IMR-90 (cell line): Measurements from ENCODE around the gene DENND2C. TPM values are rescaled to one million over a fixed set of nuclear protein-coding genes. Genes with fewer than 3 reads are reported as not detected.

Experiments used
- ATAC-seq: fragments of 200-7000 bp; cut with Tn5 transposase; 2 replicates; pipeline ENCODE4 v1.9.1; 2020; ENCODE audit warnings: low read depth, mild to moderate bottlenecking, moderate library complexity
- BruUV-seq: library from RNA; stranded (reverse); fragments of 400-500 nt; replicated peaks from 2 replicates; lab custom pipeline; 2021; lab: Mats Ljungman, UMichigan
- CTCF ChIA-PET: fragments of 300-600 bp; formaldehyde crosslinking; extraction: SDS; loops from one replicate; lab custom pipeline; 2021; ENCODE audit warnings: antibody characterized with exemption; lab: Yijun Ruan, JAX
- POLR2A ChIA-PET: fragments of 300-600 bp; sonication (Branson Sonifier 250); formaldehyde crosslinking; loops from one replicate; lab custom pipeline; 2022; ENCODE audit warnings: antibody characterized with exemption; ENCODE audit not compliant: unreplicated experiment; lab: Charles Lee
- DNase-seq: peaks from one replicate; pipeline ENCODE4 v3.0.0; 2013
- H2AFZ ChIP-seq: replicated peaks from 2 replicates; pipeline ENCODE3; 2013; ENCODE audit warnings: low read length, mild to moderate bottlenecking; ENCODE audit not compliant: poor library complexity
- H2AK5ac ChIP-seq: 2 replicates; pipeline ENCODE4 v1.6.1; 2013; ENCODE audit warnings: low read depth, low read length, inconsistent platforms
- H2AK9ac ChIP-seq: replicated peaks from 2 replicates; pipeline ENCODE3; 2013; ENCODE audit warnings: mild to moderate bottlenecking, low read depth, low read length, moderate library complexity; ENCODE audit not compliant: poor library complexity
- H2BK120ac ChIP-seq: 2 replicates; pipeline ENCODE4 v1.6.1; 2013; ENCODE audit warnings: low read depth, low read length, inconsistent platforms
- H2BK15ac ChIP-seq: 3 replicates; pipeline ENCODE4 v1.6.1; 2013; ENCODE audit warnings: low read depth, low read length, inconsistent platforms
- H2BK20ac ChIP-seq: 2 replicates; pipeline ENCODE4 v1.6.1; 2013; ENCODE audit warnings: low read depth, mild to moderate bottlenecking, inconsistent platforms, low read length, moderate library complexity
- H2BK5ac ChIP-seq: 2 replicates; pipeline ENCODE4 v1.6.1; 2013; ENCODE audit warnings: mild to moderate bottlenecking, low read depth, low read length, inconsistent platforms; ENCODE audit not compliant: poor library complexity, severe bottlenecking
- H3K14ac ChIP-seq: replicated peaks from 2 replicates; pipeline ENCODE4 v1.6.1; 2013; ENCODE audit warnings: low read depth, low read length, inconsistent platforms
- H3K18ac ChIP-seq: 2 replicates; pipeline ENCODE4 v1.6.1; 2013; ENCODE audit warnings: low read depth, low read length, control low read depth
- H3K23ac ChIP-seq: 2 replicates; pipeline ENCODE4 v1.6.1; 2013; ENCODE audit warnings: low read depth, low read length, inconsistent platforms
- H3K27ac ChIP-seq: 2 replicates; pipeline ENCODE4 v1.5.1; 2013; ENCODE audit warnings: mild to moderate bottlenecking, control low read depth, low read length; ENCODE audit not compliant: insufficient read depth
- H3K27me3 ChIP-seq: 2 replicates; pipeline ENCODE4 v1.6.1; 2013; ENCODE audit warnings: low read length; ENCODE audit not compliant: control insufficient read depth, insufficient read depth
- H3K36me3 ChIP-seq: 2 replicates; pipeline ENCODE4 v1.6.1; 2013; ENCODE audit warnings: low read length, mixed read lengths; ENCODE audit not compliant: control insufficient read depth, insufficient read depth
- H3K4ac ChIP-seq: 2 replicates; pipeline ENCODE4 v1.6.1; 2013; ENCODE audit warnings: low read depth, low read length, inconsistent platforms
- H3K4me1 ChIP-seq: 2 replicates; pipeline ENCODE4 v1.6.1; 2013; ENCODE audit warnings: low read length, mixed read lengths; ENCODE audit not compliant: control insufficient read depth, insufficient read depth
- H3K4me2 ChIP-seq: 2 replicates; pipeline ENCODE4 v1.6.1; 2013; ENCODE audit warnings: low read depth, mild to moderate bottlenecking, control low read depth, low read length, moderate library complexity
- H3K4me3 ChIP-seq: 2 replicates; pipeline ENCODE4 v1.5.1; 2013; ENCODE audit warnings: low read depth, mild to moderate bottlenecking, control low read depth, low read length, moderate library complexity; ENCODE audit not compliant: insufficient read depth
- H3K56ac ChIP-seq: 2 replicates; pipeline ENCODE4 v1.6.1; 2013; ENCODE audit warnings: low read length, inconsistent platforms; ENCODE audit not compliant: insufficient read depth; ENCODE audit errors: extremely low read depth
- H3K79me1 ChIP-seq, 2 experiments: 2 replicates each; pipeline ENCODE4 v1.6.1; 2013; ENCODE audit warnings: low read length in 2 of 2, inconsistent platforms in 1 of 2, low read depth in 1 of 2
- H3K9ac ChIP-seq: 2 replicates; pipeline ENCODE4 v1.6.1; 2013; ENCODE audit warnings: low read depth, low read length, control low read depth
- H3K9me1 ChIP-seq: 2 replicates; pipeline ENCODE4 v1.6.1; 2013; ENCODE audit warnings: low read length, inconsistent platforms; ENCODE audit not compliant: insufficient read depth
- H3K9me3 ChIP-seq: 2 replicates; pipeline ENCODE4 v1.6.1; 2013; ENCODE audit warnings: low read length; ENCODE audit not compliant: control insufficient read depth, insufficient read depth
- H4K20me1 ChIP-seq: 2 replicates; pipeline ENCODE4 v1.6.1; 2013; ENCODE audit warnings: low read length, inconsistent platforms; ENCODE audit not compliant: insufficient read depth
- H4K5ac ChIP-seq: 2 replicates; pipeline ENCODE4 v1.6.1; 2013; ENCODE audit warnings: mild to moderate bottlenecking, low read depth, low read length, control low read depth
- H4K8ac ChIP-seq, 2 experiments: 2 replicates each; pipeline ENCODE4 v1.6.1; 2013; ENCODE audit warnings: low read depth in 2 of 2, low read length in 2 of 2, control low read depth in 1 of 2, inconsistent platforms in 1 of 2
- H4K91ac ChIP-seq: 2 replicates; pipeline ENCODE4 v1.6.1; 2013; ENCODE audit warnings: low read depth, low read length, inconsistent platforms; ENCODE audit not compliant: insufficient read depth
- BHLHE40 ChIP-seq: fragments of 150-350 bp; IDR thresholded peaks from 2 replicates; pipeline ENCODE4 v1.6.1; 2016; ENCODE audit warnings: mild to moderate bottlenecking, low read depth, low read length
- CEBPB ChIP-seq: IDR thresholded peaks from 2 replicates; pipeline ENCODE4 v1.6.1; 2012; ENCODE audit warnings: low read depth, low read length, improper control_type of control experiment
- CHD1 ChIP-seq: IDR thresholded peaks from 2 replicates; pipeline ENCODE4 v1.6.1; 2012; ENCODE audit warnings: low read depth, low read length, improper control_type of control experiment
- FOS ChIP-seq: fragments of 150-350 bp; IDR thresholded peaks from 2 replicates; pipeline ENCODE4 v1.6.1; 2016; ENCODE audit warnings: low read depth, low read length
- MAFK ChIP-seq: IDR thresholded peaks from 2 replicates; pipeline ENCODE4 v1.6.1; 2012; ENCODE audit warnings: low read depth, low read length, improper control_type of control experiment
- MAZ ChIP-seq: IDR thresholded peaks from 2 replicates; pipeline ENCODE4 v1.6.1; 2012; ENCODE audit warnings: low read depth, mild to moderate bottlenecking, low read length, improper control_type of control experiment, moderate library complexity, borderline replicate concordance
- MXI1 ChIP-seq: IDR thresholded peaks from 2 replicates; pipeline ENCODE4 v1.6.1; 2012; ENCODE audit warnings: low read depth, mild to moderate bottlenecking, low read length, moderate library complexity, borderline replicate concordance
- NFE2L2 ChIP-seq: fragments of 150-350 bp; IDR thresholded peaks from 2 replicates; pipeline ENCODE4 v1.6.1; 2016; ENCODE audit warnings: low read depth, mild to moderate bottlenecking, low read length
- POLR2A ChIP-seq: IDR thresholded peaks from 2 replicates; pipeline ENCODE4 v1.6.1; 2012; ENCODE audit warnings: mild to moderate bottlenecking, low read depth, low read length
- RAD21 ChIP-seq: IDR thresholded peaks from 2 replicates; pipeline ENCODE4 v1.6.1; 2012; ENCODE audit warnings: low read length, improper control_type of control experiment
- RCOR1 ChIP-seq: IDR thresholded peaks from 2 replicates; pipeline ENCODE4 v1.6.1; 2012; ENCODE audit warnings: mild to moderate bottlenecking, low read length, improper control_type of control experiment; ENCODE audit not compliant: insufficient replicate concordance
- RFX5 ChIP-seq: IDR thresholded peaks from 2 replicates; pipeline ENCODE4 v1.8.0; 2012; ENCODE audit warnings: low read depth, mild to moderate bottlenecking, low read length, moderate library complexity
- SMC3 ChIP-seq: fragments of 150-350 bp; IDR thresholded peaks from 2 replicates; pipeline ENCODE4 v1.6.1; 2016; ENCODE audit warnings: low read depth, mild to moderate bottlenecking, antibody characterized with exemption, low read length, moderate library complexity
- WGBS, 2 experiments: methylation state at CpG; one replicate each; pipeline versions ENCODE4 v1.1.5 to v1.1.7; 2013; ENCODE audit warnings: missing lambda C conversion rate in 2 of 2; ENCODE audit not compliant: insufficient read length in 1 of 2; ENCODE audit errors: extremely low coverage in 2 of 2; 5-methylcytosine and 5-hydroxymethylcytosine counted together
- dilution Hi-C: fragments of 300-500 bp; cut with HindIII; formaldehyde crosslinking; loops from one replicate; pipeline ENCODE4 v1.14.3; 2018; ENCODE audit warnings: low sequenced_read_pairs; ENCODE audit not compliant: unreplicated experiment
- in situ Hi-C: fragments of 300-500 bp; cut with MboI; formaldehyde crosslinking; loops from 3 replicates; pipeline ENCODE4 v1.14.3; 2019; ENCODE audit warnings: low sequenced_read_pairs, inconsistent platforms, mixed read lengths
- intact Hi-C: fragments of 100-400 bp; cut with micrococcal nuclease; formaldehyde crosslinking; loops from 2 replicates; pipeline ENCODE4 v1.10.0; 2022
- polyA plus RNA-seq, 3 experiments: library from polyadenylated mRNA; depleted of rRNA; stranded (reverse); fragments of >200 nt; gene quantifications; 2 replicates each; pipeline ENCODE4 v1.2.3, GENCODE V29; 2012; ENCODE audit warnings: low replicate concordance in 1 of 3
- total RNA-seq: library from RNA; depleted of rRNA; stranded (reverse); fragments of >200 nt; gene quantifications from 2 replicates; pipeline ENCODE4 v1.2.3, GENCODE V29; 2012
- TF ChIP-seq, protein P1 (sequence below): conservative IDR thresholded peaks from 2 replicates; pipeline ENCODE4 v1.5.1; 2012; ENCODE audit warnings: mild to moderate bottlenecking, low read depth, low read length, improper control_type of control experiment
- TF ChIP-seq, protein P2 (sequence below): fragments of 150-350 bp; IDR thresholded peaks from 2 replicates; pipeline ENCODE4 v1.6.1; 2016; ENCODE audit warnings: low read depth, mild to moderate bottlenecking, low read length, moderate library complexity, borderline replicate concordance
- TF ChIP-seq, protein P3 (sequence below): fragments of 150-350 bp; IDR thresholded peaks from 2 replicates; pipeline ENCODE4 v1.6.1; 2017; ENCODE audit warnings: mild to moderate bottlenecking, antibody characterized with exemption, low read length, low read depth

DENND2C gene
- total and polyA plus RNA-seq, 2 of the 4 experiments (the other 2 are of a cell fraction): 0.58 to 2.2 TPM

DNA sequence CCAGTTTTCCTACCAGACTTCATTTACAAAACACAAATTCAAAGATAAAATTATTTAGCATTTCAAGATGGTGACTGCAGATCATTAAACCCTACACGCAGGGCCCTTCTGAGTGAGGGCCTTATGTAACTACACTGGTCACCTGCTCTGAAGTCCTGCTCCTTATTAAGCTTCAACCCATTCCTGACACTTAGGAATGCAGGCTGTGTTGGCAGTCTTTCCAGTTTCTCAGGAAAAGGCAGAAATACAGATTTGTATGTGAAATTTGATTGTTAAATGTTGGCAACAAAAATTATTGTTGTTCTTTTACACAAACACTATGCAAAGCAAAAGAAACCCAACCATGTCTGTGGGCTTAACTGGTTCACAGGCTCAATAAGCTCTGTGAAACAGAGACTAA lies 62.6 kb downstream of the DENND2C start:
- Histone ChIP-seq H3K79me1 (no peaks in the 10 kb centered on the region), H3K9me1 (no peaks in the 10 kb centered on the region), H2BK15ac (no peak overlapping the region), H3K23ac (no peak overlapping the region), H3K9me3 (no peaks in the 10 kb centered on the region), H3K27ac (no peak overlapping the region), H3K9ac (no peak overlapping the region), H3K4me3 (no peak overlapping the region), H4K91ac (no peak overlapping the region), H2AK9ac (no peak overlapping the region), H2BK5ac (no peak overlapping the region), H3K4ac (no peak overlapping the region), H3K4me1 (no peaks in the 10 kb centered on the region), H2BK120ac (no peak overlapping the region), H3K18ac (no peak overlapping the region), H4K20me1 (no peaks in the 10 kb centered on the region), H4K5ac (no peak overlapping the region), H3K56ac (no peak overlapping the region), H3K27me3 (no peaks in the 10 kb centered on the region), H2AK5ac (no peak overlapping the region), H3K4me2 (no peak overlapping the region), H3K14ac (no peak overlapping the region), H2BK20ac (no peak overlapping the region), H3K36me3 (no peaks in the 10 kb centered on the region), H2AFZ (no peak overlapping the region), H4K8ac (no peak overlapping the region)
- no CpG with 5 or more reads among the region's 1 CpG for WGBS, 2 experiments
- DNase-seq (no peak), ATAC-seq (no peak)
- dilution Hi-C loops (no loop called here), intact Hi-C loops (no loop called here), in situ Hi-C loops (no loop called here)
- TF ChIP-seq, protein P1, sequence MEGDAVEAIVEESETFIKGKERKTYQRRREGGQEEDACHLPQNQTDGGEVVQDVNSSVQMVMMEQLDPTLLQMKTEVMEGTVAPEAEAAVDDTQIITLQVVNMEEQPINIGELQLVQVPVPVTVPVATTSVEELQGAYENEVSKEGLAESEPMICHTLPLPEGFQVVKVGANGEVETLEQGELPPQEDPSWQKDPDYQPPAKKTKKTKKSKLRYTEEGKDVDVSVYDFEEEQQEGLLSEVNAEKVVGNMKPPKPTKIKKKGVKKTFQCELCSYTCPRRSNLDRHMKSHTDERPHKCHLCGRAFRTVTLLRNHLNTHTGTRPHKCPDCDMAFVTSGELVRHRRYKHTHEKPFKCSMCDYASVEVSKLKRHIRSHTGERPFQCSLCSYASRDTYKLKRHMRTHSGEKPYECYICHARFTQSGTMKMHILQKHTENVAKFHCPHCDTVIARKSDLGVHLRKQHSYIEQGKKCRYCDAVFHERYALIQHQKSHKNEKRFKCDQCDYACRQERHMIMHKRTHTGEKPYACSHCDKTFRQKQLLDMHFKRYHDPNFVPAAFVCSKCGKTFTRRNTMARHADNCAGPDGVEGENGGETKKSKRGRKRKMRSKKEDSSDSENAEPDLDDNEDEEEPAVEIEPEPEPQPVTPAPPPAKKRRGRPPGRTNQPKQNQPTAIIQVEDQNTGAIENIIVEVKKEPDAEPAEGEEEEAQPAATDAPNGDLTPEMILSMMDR: no peak
- TF ChIP-seq MAFK (no peak), MAZ (no peak), CHD1 (no peak), POLR2A (no peak), RFX5 (no peak), MXI1 (no peak), CEBPB (no peak), FOS (no peak), RAD21 (no peak), SMC3 (no peak), BHLHE40 (no peak), NFE2L2 (no peak), RCOR1 (no peak)
- TF ChIP-seq, protein P2, sequence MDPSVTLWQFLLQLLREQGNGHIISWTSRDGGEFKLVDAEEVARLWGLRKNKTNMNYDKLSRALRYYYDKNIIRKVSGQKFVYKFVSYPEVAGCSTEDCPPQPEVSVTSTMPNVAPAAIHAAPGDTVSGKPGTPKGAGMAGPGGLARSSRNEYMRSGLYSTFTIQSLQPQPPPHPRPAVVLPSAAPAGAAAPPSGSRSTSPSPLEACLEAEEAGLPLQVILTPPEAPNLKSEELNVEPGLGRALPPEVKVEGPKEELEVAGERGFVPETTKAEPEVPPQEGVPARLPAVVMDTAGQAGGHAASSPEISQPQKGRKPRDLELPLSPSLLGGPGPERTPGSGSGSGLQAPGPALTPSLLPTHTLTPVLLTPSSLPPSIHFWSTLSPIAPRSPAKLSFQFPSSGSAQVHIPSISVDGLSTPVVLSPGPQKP: no peak
- TF ChIP-seq, protein P3, sequence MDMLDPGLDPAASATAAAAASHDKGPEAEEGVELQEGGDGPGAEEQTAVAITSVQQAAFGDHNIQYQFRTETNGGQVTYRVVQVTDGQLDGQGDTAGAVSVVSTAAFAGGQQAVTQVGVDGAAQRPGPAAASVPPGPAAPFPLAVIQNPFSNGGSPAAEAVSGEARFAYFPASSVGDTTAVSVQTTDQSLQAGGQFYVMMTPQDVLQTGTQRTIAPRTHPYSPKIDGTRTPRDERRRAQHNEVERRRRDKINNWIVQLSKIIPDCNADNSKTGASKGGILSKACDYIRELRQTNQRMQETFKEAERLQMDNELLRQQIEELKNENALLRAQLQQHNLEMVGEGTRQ: no peak
- BruUV-seq: no TSS peak
- CTCF ChIA-PET: no interaction called here
- POLR2A ChIA-PET: no interaction called here
